NCI-H748 (cell line): ENCODE measurements around the gene ENPP7.

Experiments used
- DNase-seq: peaks from one replicate; lab custom pipeline; 2025; ENCODE audit not compliant: unreplicated experiment; lab: John Stamatoyannopoulos, UW

The ENPP7 gene, protein sequence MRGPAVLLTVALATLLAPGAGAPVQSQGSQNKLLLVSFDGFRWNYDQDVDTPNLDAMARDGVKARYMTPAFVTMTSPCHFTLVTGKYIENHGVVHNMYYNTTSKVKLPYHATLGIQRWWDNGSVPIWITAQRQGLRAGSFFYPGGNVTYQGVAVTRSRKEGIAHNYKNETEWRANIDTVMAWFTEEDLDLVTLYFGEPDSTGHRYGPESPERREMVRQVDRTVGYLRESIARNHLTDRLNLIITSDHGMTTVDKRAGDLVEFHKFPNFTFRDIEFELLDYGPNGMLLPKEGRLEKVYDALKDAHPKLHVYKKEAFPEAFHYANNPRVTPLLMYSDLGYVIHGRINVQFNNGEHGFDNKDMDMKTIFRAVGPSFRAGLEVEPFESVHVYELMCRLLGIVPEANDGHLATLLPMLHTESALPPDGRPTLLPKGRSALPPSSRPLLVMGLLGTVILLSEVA

GRCh38 chr17:79730769-79731483 is at the start of gene ENPP7:
Gene ENPP7 (plus strand): TSS chr17:79730943. CDS start chr17:79731140, 197 bp downstream.
- no peak for DNase-seq

- no peak for DNase-seq
These were observed 49.6 kb upstream of the ENPP7 start for GRCh38 chr17:79681101-79681621.

- DNase-seq = no peak
These were observed 49.0 kb upstream of the ENPP7 start for GRCh38 chr17:79681628-79682261.

GRCh38 chr17:79683365-79683764 is 47.4 kb upstream of the ENPP7 start:
- no peak for DNase-seq

DNA sequence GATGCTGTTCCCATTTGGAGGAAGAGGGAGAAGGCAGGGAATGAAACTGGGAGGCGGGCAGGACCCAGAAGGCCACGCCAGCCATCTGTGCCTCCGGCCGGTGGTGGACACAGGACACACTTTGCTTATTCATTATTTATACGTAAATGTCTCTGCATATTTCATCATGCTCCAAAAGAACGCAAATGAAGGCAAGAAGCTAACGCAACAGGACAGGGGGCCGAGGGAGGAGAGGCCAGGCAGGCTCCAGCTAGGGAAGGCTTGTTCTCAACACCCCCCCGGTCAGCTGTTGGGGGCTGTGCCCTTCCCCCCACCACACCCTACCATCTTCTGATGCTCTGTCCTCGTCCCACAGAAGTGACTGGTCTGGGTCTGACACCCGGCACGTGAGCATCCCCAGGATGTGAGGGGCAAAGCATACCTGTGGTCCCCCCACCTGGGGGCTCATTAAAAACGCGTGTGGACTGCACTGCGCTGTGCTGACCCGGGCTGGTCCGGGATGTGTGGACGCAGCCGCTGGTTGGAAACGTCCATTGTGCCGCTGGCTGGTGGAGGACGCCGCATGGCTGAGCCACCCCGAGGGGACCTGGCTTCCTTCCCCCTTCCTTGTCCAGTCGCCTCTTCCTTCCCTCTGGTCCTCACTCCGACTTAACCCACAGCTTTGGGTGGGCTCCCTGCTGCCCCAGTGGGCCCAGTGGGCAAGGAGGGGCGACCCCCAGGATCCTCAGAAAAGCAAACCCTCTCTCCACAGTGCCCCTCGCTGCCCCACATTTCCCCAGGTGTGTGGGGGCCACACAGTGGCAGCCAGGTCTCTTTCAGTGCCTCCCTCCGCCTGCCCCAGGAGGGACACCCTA is 46.4 kb upstream of the ENPP7 start:
- DNase-seq = no peak

DNA sequence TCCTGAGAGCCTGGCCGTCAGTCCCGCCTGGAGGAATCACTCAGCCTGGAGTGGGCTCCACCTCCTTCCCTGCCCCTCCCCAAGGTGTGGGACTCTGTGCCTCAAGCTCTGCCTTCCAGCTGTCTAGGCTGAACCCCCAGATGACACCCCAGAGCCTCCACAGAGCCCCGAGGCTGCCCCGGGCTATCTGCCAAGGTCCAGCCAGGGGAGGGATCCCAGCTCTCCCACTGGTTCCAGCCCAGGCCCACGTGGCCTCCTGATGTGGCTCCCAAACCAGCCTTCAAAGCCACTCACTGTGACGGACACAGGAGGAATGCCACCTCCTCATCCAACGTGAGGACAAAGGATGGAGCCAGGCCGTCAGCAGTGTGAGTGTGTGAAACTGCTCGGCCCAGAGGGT is 45.6 kb upstream of the ENPP7 start:
- DNase-seq = no peak

DNA sequence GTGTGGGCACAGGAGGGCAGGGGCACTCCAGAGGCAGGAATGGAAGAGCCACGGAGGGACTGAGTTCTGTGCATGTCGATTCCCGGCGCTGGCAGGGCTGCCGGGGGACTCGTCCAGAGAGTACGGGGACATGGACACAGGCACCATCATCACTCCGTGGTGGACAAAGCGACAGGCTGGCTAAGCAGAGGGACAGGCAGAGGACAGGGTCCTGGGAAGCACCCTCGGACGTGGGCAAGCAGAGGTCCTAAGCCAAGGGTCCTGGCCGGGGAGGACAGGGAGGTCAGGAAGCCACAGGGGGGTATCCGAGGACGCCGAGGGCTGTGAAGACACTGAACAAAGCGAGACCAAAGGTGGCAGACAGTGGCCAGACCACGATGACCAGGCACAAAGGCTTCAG is 44.3 kb upstream of the ENPP7 start:
- DNase-seq = no peak

DNA sequence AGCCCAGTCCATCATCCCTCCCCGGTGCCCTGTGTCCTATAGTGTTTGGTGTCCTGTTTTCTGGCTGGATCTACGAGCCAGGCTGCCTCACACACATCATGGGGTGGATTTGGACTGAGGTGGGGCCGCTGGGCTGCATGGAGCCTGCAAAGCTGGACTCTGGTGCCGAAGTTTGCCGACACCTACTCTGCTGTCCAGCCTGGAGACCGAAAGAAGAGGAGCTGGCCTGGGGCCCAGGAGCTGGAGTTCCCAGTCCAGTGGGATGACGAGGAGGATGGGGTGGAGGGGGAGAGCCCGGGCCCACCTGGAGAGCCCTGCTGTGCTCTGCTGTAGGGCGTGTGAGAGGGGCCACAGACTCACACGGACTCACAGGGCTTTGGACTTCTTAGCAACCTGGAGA is 40.3 kb upstream of the ENPP7 start:
- no peak for DNase-seq

GRCh38 chr17:79690988-79691836 is 39.5 kb upstream of the ENPP7 start:
- no peak for DNase-seq

GRCh38 chr17:79691931-79692330 is 38.8 kb upstream of the ENPP7 start:
- DNase-seq = no peak

GRCh38 chr17:79693419-79693818 is 37.3 kb upstream of the ENPP7 start:
- no peak for DNase-seq

- DNase-seq = no peak
These were observed 35.4 kb upstream of the ENPP7 start for GRCh38 chr17:79695293-79695790.

- DNase-seq = no peak
These were observed 34.7 kb upstream of the ENPP7 start for GRCh38 chr17:79695797-79696609.

DNA sequence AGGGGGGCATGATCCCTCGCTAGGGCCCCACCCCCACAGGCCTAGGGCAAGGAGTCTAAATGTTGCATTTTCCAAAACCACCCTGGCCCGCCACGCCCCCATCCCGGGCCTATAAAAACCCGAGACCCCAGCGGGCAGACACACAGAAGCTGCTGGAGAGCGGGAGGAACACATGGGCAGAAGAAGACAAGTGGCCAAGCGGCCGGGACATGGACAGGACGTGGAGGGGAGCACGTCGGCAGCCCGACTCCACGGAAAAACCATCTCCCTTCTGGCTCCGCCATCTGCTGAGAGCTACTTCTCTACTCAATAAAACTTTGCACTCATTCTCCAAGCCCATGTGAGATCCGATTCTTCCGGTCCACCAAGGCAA is 34.1 kb upstream of the ENPP7 start:
- no peak for DNase-seq

DNA sequence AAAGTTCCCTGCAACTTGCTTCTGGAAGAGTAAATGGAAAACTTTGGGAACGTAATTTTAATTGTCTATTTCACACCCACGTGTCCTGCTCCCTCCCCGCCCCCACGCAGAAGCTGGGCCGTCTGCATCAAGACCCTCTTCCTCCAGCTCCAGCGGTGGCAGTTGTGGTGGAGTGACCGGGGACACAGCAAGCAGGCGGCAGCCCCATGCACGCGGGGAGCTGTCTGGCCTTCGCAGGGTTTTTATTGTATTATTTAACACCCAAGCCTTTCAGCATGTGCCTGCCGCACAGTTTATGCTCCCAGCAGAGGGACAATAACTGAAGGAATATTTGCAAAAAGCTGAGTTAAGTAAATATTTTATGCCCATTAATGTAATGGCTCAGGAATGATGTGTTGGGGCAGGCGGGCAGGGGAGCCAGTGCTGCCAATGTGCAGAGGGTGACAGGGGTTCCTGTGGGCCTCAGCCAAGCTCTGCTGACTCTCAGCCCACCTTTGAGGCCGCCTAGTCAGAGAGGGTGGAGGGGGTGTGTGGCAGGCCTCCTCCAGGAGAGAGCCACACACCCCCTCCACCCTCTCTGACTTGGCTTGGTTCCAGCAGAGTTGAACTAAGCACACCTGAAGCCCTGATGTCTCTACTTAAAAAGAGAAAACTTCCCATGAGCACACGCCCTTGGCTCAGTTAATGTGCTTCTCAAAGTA is 32.4 kb upstream of the ENPP7 start:
- peak; percentile 16 for DNase-seq

- DNase-seq = no peak
These were observed 31.2 kb upstream of the ENPP7 start for GRCh38 chr17:79699386-79700036.

GRCh38 chr17:79700592-79700991 is 30.2 kb upstream of the ENPP7 start:
- DNase-seq = no peak

DNA sequence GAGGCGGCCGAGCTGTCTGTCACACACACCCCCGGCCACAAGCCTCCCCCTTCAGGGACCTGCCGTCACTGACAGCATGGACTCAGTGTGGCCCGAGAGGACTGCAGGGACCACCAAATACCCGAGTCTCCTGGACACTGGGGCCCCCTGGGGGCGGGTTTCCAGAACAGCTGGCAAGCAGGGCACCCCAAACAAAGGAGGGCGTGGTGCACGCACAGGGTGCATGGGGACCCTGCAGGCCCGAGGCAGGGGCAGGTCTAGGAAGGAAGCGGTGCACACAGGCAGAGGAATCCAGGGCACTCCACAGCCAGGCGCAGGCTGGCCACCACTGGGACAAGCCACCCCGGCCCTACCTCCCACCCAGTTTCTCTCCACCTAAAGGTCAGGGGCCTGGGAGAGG is 28.7 kb upstream of the ENPP7 start:
- DNase-seq = no peak
